ENCODE measurements around the gene HDLBP.

DNA sequence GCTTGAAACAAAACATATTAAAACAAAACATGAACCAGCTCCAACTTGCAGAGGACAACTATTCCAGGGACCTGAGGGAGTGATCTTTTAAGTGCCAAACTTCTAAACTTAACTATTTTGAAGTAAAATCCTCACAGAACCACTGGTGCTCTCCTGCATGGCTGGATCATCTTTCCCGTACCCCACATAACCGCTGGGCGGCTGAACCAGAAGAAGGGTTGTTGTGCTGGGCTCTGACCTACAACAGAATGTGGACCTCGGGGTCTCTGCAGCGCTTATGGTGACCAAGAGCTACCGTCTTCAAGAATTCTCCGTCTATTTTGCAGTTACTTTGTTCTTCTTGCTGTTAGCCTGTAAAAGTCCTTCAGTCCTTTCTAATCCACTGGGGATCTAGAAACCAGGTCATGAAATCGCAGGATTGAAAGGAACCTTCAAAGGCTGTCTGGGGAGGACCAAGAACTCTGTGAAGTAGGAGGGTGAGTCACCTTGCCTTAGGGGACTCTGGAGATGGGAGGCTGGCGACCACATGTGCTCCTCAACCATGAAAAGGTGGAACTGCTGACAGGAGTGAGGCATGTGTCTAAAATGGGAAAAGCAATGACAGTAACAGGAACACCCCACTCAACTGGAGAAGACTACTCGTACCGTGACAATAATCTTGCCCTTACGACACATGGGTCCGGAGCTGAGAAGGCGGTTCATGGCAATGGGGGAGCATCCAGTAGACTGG is 46.6 kb downstream of the HDLBP start:
- TF ChIP-seq GATA3 (IDR thresholded peaks at IDR 0.05; ENCODE audit: low read depth, low read length) (no peak), GATA2 (IDR thresholded peaks at IDR 0.05; ENCODE audit: low read depth, low read length) (no peak)

Data from SH-SY5Y (cell line).